ENCODE data around the gene IRF2.
"Not testable (repeated sequence)": the region's sequence is repeated elsewhere in the genome, so short reads cannot be mapped to it uniquely, and the experiment has no call there.

Gene IRF2

DNA sequence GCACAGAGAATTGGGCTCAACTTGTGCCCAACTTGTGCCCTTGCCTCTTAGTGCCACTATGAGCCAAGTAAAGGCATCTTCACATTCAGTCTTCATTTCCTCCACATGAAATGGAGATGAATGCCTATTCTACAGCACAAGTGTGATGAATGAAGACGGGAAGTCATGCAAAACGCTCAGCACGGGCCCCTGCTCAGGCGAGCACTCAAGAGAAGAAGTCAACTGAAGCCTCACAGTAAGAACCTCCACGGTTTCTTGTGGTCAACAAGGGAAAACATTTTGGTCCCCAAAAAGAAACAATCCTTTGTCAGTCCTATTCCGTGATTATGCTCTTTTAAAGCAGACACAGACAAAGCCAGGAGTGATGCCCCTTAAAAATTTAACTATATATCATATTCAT is 87.0 kb downstream of the IRF2 start:
- DNase-seq = no peak

DNA sequence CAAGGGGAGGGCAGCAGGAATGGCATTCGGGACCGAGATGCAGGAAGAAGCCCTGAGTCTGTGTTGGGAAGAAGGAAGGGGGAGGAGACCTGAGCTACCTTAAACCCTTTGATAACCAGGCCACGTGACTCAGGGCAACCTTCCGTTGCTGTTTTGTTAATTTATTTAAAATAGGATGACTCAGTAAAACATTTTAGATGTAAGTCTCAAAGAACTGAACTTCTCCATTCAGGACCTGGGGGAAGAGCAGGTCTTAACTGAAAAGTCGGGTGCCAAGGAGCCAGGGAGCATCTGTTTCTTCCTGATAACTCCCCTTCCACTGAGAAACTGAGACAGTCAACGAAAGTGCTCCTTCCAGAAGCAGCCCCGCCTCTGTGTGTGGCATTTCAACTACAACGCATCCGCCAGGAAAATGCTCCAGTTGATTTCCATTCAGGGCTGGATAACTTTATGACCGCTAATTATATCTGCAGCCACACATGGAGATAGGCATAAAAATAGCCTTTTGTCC is 88.0 kb downstream of the IRF2 start:
- DNase-seq = no peak

DNA sequence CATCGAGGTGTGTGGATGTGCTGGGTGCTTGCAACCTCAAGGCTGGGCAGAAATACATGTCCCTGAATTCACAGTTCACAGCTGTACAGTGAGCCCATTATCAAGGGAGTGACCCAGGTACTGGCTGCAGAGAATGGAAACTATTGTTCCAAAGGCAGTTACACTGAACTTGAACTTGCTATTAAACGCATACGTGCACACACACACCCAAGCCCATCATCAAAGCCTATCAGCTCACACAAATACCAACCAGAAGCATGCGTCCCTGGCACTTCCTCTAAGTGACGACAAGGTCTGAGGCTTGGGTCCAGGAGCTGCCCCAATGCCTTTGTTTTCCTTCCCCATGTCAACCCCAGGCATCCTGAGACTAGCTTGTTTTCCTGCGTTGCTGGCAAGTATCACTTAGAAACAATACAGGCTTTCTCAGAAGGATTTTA is 88.6 kb downstream of the IRF2 start:
- DNase-seq = no peak

DNA sequence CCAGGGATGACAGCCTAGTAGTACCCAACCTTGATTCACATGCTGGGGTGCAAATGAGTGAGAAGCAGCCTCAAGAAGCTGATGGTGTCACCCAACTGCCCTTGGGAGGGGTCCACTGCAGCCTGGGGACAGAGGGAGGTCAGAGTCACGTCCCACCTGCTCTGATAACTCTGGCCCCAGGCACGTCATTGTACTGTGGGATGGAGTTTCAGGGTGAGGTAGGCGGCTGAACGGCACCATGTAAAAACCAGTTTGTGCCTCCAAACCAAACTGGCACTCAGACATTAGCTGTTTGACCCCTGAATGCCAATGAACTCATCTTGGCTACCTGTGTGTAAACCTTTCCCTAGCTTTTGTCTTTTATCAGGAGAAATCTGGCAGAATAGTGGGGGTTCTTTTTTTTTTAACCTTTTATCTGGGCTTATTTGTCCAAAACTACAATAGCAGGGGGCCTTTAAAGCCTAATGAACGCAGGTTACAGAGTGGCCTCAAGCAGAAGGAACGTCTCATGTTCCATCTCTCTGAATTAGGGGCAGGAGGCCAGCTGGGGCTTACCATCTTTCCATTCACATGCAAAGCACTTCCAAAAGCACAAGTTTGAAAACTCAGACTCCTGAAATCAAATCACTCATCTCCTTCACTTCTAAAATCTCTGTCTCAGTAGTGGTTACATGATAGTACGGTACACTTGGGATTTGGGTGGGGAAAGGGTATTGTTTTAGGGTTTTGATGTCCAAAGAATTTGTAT is 89.4 kb downstream of the IRF2 start:
- DNase-seq = no peak

DNA sequence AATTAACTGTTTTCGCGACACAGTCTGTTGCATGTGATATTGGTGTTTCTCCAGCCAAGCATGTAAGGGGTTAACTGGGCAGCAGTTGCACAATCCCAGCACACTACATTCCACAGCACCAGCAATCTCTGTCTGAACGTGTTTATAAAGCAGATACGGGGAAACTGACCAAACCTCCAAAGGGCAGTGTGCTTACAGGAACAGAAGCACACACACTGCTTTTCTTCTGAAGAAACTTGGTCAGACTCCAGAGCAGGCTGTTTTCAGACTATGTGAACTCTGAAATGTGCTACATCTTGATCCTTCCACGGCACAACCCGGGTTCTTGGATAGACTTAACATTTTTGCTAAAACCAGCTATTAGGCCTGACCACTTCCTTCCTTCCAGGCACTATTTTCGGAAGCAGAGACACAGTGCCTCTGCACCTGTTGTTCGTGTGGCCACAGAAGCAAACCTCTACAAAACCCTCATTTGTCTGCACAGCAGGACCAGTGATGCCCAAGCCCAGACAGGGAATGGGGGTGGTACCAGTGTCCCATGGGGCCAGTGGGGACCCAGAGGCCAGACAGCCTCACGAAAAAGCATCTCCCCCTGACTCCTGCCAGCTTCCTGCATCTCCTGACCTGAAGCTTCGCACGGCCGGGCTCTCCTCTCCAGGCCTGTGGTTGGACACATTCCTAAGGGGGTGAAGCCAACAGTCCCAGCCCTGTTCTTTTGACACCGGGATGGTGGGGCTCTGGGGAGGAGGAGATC is 90.1 kb downstream of the IRF2 start:
- peak in 1 of 5 donors; percentile 78 for DNase-seq

DNA sequence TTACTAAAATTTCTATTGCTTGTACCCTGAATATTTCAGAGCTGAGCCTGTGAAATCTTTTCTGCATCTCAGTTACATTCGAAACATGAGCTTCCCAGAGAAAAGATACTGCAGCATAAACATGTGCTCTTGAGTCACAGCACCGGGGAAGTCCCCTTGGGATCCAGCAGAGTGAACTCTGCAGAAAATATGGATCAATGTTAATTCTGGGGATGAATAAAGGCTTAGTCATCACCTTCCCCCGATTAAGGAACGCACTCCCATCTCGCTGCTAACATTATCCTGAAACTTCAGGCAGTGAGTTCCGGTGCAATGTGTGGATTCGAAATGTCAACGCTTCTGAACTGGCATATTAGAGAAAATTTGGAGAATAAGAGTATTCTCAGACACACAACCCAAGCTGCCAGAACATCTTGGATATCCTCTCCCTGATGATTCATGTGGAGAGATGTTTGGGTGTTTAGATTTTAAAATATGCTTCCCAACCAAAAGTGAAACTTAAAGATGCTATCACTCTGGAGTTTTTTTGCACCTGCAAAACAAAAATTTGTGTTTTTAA is 90.8 kb downstream of the IRF2 start:
- no peak for DNase-seq

DNA sequence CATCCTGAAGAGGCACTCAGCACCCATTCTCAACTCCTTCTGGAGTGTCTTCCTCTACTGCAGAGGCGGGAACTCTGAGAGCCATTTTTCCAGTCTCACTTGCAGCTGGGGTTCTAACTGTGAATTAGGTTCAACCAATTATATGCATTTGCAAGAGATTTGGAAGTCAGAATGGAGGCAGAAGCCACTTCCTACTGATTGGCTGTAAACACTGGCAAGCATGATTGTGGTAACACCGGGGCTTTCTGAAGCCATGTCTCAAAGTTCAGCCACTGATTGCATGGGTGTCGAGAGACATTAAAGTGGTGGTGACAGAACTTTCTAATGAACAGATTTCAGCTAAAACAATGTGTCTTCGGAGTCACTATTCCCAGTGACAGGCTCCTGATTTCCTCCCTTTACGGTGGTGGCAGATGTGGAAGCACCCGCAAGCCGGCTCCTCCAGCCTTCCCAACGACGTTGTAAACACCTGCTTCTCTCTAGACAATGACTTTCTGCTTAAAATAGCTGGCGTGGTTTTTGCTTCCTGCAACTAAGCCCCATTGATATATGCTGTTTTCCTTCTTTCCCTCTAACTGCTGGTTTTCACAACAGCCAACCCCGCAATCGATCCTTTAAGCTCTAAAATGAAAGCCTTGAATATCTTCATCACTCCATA is 92.0 kb downstream of the IRF2 start:
- DNase-seq = peak in 1 of 5 donors; percentile 33

DNA sequence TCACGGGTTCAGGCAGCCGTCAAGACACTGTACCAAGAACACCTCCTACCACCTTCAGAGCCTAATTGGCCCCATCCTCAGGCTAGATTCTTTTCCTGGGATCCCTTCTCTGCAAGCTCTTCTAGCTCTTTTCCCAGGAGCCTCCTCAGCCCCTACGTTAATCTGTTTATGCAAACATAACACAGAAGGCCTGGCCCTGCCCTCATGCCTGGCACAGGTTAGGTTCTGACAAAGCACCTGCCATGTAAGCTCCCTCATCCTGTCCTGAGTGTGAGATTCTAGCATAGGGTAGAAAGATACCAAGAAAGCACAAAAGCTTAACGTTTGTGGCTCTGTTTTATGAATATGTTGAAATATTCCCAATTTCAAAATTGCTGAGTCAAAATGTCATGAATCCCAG is 93.6 kb downstream of the IRF2 start:
- DNase-seq = no peak

DNA sequence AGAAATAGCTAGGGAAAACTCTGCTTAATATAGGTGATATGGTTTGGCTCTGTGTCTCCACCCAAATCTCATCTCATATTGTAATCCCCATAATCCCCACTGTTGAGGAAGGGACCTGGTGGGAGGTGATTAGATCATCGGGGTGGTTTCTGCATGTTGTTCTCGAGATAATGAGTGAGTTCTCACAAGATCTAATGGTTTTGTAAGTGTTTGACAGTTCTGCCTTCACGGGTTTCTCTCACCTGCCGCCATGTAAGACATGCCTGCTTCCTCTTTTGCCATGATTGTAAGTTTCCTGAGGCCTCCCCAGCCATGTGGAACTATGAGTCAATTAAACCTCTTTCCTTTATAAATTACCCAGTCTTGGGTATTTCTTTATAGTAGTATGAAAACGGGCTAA is 94.1 kb downstream of the IRF2 start:
- not testable (repeated sequence) for DNase-seq

DNA sequence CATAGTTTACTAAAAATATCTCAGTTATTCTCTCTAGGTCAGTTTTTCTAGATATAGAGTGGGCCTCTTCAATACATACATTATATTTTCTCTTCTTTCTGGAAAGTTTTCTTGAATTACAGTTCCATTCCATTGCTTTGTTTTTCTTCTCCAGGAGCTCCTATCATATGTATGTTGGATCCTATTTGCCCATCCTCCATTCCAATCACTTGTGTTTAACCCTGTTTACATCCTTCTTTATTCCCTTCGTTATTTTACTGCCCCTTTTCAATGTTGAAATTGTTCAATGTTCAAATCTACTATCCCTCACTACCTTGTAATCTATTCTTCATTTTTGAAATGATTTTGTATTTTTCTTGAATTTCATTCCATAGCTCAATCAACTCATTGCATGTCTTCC is 97.4 kb downstream of the IRF2 start:
- DNase-seq = no peak

DNA sequence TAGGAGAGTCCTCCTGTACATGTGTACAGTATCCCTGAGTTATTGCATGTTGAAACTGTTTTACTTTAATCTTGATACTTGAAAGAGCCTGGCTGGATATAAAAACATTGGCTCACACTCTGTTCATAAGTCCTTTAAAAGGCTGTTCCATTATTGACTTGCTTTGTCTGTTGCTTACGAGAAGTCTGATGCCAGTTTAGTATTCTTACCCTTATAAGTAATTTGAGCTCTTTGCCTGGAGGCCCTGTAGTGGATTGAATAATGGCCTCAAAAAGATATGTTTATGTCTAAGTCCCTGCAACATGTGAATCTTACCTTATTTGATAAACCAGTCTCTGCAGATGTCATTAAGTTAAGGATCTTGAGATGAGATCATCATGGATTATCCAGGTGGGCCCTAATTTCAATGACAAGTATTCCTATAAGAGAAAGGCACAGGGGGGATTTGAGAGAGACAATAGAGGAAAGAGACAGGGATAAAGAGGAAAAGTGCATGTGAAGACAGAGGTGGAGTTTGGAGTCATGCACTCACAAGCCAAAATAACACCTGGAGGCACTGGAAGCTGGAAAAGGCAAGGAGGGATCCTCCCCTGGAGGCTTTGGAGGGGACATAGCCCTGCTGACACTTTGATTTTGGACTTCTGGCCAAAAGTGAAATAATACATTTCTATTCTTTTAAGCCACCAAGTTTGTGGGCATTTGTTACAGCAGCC is 98.1 kb downstream of the IRF2 start:
- DNase-seq = no peak

DNA sequence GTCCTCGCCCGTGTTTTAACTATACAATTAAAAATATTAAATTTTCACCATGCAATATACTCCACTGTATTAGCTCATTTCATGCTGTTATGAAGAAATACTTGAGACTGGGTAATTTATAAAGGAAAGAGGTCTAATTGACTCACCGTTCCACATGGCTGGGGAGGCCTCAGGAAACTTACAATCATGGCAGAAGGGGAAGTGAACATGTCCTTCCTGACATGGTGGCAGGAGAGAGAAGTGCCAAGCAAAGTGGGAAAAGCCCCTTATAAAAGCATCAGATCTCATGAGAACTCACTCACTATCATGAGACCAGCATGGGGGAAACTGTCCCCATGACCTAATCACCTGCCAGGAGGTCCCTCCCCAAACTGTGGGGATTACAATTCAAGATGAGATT is 98.7 kb downstream of the IRF2 start:
- DNase-seq = not testable (repeated sequence)

DNA sequence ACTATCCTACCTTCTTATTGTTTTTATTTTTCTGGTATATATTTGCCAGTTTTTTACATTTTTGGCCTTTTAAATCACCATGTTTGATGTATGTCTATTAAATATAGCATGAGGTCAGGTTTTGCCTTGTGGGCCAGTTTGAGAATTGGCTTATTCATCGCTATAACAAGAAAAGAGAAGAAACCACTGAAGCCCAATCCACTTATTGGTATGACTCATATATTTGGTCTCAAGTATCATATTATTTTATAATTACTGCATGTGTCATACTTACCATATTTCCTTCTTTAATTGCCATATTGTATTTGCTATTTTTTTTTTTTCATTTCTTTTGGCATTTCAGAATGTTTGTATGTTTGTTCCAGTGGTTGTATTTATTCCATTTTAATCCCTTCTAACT is 99.3 kb downstream of the IRF2 start:
- no peak for DNase-seq

DNA sequence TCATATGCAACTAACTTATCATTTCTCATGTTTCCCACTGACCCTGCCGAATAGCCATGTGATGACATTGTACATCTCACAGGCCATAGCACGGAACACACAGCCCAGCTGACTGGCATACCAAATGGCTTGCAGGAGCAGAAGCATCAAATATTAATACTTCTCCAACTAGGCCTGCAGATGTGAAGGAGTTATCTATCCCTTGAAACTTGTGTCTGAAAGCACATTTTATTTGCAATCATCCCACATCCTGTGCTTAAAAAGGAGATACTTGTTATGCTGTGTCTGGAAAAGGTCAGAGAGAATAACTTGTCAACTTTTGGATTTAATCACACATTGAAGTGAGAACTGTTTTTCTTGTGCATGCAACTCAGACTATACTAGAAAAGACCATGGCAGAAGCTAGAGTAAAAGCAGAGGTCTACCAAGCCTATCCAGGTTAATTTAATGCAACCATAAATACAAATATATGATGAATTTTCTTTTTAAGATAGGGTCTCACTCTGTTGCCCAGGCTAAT is 100.4 kb downstream of the IRF2 start:
- no peak for DNase-seq

DNA sequence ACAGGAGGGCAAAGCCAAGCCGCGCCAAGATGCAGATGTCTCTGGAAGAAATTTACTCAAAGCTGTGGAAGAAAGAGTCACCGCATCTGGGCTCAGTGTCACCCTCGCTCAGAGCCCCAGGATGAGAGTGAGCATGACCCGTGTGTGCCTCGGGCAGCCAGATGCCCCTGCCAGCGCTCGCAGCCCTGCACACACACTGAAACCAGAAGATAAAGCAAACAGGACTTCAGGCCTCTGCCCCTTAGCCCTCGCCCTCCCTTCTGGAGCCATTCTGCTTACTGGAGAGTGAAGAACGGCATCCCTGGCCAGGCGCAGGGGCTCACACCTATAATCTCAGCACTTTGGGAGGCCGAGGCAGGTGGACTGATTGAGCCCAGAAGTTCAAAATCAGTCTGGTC is 103.0 kb downstream of the IRF2 start:
- DNase-seq = no peak

DNA sequence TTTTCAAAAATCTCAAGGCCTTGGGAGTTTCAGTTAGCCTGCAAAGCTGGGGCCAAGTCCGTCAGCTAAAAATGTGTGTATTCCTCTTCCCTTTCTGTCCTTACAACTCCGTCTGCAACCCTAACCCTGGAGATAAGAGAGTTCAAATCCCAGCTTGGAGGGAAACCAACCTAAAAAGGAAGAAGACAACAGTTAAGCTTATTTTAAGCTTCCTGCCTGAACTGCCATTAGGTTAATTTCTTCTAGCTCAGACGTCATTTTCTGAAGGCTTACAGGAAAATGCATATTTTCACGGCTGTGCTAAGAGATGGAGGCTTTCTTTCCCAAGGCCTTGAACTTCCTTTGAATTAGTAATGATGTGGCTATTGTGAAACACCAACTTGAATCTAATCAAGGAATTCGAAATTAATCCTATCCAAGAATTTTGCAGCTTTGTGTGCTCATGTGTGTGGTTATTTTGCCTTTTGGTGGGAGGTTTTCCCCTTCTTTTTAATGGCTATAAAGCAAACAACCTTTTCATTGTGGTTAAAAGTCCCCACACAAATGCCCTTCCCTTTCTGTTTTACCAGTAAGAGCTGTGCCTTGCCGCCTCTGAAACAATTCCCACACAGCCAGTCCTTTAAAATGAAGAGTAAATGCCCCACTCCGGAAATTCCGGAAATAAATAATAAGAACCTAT is 103.5 kb downstream of the IRF2 start:
- DNase-seq = no peak

DNA sequence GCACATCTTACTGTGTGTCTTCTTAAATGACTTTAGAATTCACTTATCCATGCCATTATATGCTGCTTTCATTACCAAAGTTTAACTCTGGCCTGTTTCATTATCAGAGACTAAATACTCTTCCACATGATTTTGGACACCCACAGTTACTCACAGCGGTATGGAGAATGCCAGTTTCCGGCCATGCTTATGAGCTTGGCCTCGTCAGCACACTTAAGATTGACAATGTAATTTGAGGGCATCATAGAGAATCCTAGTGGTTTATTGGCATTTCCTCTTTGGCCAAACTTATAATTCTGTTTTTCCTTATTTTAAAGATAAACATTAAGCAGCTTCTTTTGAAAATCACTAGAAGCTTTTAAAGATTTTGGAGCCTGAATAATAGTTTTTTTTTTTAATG is 104.5 kb downstream of the IRF2 start:
- no peak for DNase-seq

DNA sequence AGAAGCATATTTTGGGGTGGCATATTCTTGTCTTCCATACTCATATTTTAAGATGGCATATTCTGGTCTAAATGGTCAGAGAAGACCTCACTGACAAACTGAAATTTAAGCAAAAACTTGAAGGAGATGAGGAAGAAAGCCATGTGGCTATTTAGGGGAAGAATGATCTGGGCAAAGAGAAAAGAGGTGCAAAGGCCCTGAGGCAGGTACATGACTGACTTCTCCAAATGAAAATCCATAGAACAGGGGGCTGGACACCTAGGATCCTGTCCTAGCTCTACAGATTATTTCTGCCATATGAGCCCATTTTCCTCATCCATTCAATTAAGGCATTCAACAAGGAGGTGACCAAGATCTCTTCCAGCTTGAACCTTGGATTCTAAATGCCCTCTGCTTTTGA is 105.6 kb downstream of the IRF2 start:
- DNase-seq = no peak

DNA sequence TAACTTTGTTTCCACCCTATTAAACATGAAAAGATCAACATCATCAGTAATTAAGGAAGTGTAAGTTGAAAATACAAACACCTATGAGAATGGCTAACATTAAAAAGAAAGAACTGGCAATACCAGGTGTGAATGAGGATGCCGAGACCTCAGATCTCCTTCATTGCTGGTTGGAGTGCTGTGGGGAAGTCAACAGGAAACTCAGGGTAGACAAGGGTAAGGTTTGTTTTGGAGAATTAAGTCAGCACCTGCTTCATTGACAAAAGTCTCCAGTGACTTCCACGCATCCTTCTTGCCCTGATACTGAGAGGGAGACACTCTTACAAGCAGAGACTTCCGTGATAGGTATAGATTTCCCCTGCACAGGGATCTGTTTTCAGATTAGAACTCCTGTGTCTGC is 106.1 kb downstream of the IRF2 start:
- DNase-seq = no peak

DNA sequence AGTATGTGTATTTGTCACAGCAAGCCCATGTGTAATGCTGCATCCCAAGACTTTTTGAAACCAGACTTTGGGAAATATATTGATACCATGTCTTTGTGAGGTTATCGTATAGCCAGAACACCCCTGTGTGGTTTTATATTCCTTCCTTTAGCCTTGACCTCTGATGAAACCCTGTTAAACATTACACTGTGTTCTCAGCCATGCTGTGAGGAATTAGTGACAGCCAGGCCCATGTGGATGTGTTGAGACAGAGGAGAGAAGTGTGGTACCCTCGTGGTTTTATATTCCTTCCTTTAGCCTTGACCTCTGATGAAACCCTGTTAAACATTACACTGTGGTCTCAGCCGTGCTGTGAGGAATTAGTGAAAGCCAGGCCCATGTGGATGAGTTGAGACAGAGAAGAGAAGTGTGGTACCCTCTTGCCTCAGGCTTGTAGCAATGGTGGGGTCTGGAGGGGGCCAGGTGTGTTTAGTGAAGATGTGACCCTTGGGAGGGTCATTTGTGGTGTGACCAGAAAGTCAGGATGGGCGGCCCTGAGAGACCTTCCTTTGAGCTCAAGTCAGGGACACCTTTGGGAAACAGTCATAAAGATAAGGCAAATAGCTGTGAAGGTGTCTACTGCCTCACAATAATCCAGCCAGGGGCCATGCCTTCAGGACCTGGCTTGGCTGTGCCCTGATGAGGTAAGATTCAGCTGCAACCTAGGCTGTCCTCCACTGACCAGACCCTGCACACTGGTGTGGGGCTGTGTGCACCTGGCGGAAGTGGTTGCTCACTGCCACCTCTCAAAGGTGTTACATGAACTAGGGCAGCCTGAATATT is 110.0 kb downstream of the IRF2 start:
- DNase-seq = no peak

DNA sequence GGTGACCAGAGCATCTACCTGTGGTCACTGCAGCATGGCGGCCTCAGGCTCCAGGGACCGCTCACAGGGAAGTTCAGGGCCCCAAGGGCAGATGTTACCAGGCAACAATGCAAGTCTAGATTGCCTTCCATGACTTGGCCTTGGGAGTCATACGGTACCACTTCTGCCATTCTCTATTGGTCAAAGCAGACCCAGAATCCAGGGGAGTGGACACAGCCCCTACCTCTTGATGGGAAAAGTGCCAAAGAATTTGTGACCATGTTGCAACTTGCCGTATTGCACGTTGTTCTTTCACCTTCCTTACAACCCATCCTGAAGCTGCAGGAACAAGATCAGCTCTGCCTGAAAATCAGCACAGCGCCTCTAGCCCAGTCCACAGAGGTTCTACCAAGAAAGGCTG is 111.1 kb downstream of the IRF2 start:
- no peak for DNase-seq
